Measurements from ENCODE around the gene MAD1L1. TPM values are rescaled to one million over a fixed set of nuclear protein-coding genes. Genes with fewer than 3 reads are reported as not detected.

Gene MAD1L1
- total and polyA plus RNA-seq, 2 of the 8 experiments (the other 6 are each of a cell fraction or from before 2014, with no cell fraction given): 40.4 to 44.6 TPM

DNA sequence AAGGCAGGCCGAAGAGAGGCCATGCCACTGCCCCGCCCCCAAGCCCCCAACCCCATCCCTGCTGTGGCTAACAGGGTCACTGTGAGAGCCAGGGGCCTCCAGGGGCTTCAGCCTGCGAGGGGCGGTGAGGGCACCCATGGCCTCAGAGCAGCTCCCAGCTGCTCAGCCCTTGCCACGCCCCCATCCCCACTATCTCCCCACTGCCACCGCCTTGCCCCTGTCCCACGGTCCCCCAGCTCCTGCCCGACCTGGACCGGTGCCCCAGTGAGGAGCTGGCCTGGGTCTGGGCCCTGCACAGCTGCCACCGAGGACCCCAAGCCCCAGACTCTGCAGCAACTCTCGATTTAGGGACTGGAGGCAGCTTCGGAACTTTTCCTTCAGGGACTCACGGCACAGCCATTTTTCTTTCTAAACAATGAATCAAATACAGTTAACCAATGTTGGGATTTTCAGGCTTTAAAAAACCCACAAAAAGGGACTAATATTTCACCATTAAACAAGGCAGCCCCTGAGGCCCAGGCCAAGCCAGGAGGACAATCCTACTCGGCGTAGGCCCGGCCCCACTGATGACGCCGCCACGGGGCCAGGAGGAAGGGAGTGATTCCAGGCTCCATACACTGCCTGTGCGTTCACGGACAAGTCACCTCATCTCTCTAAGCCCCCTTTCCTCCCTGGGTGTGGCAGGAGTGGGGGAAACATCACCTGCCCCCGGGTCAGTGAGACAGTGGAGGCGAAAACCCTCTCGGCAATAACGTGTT lies 325.6 kb downstream of the MAD1L1 start (continued):
- TF ChIP-seq, protein P1, sequence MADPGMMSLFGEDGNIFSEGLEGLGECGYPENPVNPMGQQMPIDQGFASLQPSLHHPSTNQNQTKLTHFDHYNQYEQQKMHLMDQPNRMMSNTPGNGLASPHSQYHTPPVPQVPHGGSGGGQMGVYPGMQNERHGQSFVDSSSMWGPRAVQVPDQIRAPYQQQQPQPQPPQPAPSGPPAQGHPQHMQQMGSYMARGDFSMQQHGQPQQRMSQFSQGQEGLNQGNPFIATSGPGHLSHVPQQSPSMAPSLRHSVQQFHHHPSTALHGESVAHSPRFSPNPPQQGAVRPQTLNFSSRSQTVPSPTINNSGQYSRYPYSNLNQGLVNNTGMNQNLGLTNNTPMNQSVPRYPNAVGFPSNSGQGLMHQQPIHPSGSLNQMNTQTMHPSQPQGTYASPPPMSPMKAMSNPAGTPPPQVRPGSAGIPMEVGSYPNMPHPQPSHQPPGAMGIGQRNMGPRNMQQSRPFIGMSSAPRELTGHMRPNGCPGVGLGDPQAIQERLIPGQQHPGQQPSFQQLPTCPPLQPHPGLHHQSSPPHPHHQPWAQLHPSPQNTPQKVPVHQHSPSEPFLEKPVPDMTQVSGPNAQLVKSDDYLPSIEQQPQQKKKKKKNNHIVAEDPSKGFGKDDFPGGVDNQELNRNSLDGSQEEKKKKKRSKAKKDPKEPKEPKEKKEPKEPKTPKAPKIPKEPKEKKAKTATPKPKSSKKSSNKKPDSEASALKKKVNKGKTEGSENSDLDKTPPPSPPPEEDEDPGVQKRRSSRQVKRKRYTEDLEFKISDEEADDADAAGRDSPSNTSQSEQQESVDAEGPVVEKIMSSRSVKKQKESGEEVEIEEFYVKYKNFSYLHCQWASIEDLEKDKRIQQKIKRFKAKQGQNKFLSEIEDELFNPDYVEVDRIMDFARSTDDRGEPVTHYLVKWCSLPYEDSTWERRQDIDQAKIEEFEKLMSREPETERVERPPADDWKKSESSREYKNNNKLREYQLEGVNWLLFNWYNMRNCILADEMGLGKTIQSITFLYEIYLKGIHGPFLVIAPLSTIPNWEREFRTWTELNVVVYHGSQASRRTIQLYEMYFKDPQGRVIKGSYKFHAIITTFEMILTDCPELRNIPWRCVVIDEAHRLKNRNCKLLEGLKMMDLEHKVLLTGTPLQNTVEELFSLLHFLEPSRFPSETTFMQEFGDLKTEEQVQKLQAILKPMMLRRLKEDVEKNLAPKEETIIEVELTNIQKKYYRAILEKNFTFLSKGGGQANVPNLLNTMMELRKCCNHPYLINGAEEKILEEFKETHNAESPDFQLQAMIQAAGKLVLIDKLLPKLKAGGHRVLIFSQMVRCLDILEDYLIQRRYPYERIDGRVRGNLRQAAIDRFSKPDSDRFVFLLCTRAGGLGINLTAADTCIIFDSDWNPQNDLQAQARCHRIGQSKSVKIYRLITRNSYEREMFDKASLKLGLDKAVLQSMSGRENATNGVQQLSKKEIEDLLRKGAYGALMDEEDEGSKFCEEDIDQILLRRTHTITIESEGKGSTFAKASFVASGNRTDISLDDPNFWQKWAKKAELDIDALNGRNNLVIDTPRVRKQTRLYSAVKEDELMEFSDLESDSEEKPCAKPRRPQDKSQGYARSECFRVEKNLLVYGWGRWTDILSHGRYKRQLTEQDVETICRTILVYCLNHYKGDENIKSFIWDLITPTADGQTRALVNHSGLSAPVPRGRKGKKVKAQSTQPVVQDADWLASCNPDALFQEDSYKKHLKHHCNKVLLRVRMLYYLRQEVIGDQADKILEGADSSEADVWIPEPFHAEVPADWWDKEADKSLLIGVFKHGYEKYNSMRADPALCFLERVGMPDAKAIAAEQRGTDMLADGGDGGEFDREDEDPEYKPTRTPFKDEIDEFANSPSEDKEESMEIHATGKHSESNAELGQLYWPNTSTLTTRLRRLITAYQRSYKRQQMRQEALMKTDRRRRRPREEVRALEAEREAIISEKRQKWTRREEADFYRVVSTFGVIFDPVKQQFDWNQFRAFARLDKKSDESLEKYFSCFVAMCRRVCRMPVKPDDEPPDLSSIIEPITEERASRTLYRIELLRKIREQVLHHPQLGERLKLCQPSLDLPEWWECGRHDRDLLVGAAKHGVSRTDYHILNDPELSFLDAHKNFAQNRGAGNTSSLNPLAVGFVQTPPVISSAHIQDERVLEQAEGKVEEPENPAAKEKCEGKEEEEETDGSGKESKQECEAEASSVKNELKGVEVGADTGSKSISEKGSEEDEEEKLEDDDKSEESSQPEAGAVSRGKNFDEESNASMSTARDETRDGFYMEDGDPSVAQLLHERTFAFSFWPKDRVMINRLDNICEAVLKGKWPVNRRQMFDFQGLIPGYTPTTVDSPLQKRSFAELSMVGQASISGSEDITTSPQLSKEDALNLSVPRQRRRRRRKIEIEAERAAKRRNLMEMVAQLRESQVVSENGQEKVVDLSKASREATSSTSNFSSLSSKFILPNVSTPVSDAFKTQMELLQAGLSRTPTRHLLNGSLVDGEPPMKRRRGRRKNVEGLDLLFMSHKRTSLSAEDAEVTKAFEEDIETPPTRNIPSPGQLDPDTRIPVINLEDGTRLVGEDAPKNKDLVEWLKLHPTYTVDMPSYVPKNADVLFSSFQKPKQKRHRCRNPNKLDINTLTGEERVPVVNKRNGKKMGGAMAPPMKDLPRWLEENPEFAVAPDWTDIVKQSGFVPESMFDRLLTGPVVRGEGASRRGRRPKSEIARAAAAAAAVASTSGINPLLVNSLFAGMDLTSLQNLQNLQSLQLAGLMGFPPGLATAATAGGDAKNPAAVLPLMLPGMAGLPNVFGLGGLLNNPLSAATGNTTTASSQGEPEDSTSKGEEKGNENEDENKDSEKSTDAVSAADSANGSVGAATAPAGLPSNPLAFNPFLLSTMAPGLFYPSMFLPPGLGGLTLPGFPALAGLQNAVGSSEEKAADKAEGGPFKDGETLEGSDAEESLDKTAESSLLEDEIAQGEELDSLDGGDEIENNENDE (IDR thresholded peaks at IDR 0.05; ENCODE audit: insufficient replicate concordance, low read length): no peak
- TF ChIP-seq TCF12 (IDR thresholded peaks at IDR 0.05; ENCODE audit: low read depth, low read length) (no peak), BCL11A (IDR thresholded peaks at IDR 0.05; ENCODE audit: low read depth in 2 of 2, low read length in 2 of 2) (no peak), RBBP5 (IDR thresholded peaks at IDR 0.05; ENCODE audit: borderline replicate concordance, low read depth, low read length) (no peak), BACH1 (IDR thresholded peaks at IDR 0.05; ENCODE audit: low read length) (no peak), NRF1 (IDR thresholded peaks at IDR 0.05; ENCODE audit: low read depth, low read length) (no peak), TBP (IDR thresholded peaks at IDR 0.05; ENCODE audit: low read depth, low read length) (no peak), KDM4A (IDR thresholded peaks at IDR 0.05; ENCODE audit: low read depth, low read length, severe bottlenecking) (no peak)
- TF ChIP-seq, protein P2, sequence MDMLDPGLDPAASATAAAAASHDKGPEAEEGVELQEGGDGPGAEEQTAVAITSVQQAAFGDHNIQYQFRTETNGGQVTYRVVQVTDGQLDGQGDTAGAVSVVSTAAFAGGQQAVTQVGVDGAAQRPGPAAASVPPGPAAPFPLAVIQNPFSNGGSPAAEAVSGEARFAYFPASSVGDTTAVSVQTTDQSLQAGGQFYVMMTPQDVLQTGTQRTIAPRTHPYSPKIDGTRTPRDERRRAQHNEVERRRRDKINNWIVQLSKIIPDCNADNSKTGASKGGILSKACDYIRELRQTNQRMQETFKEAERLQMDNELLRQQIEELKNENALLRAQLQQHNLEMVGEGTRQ (IDR thresholded peaks at IDR 0.05; ENCODE audit: low read length): no peak
